Heart right ventricle (tissue), 16 donors: Measurements from ENCODE around the gene COL23A1. TPM values are rescaled to one million over a fixed set of nuclear protein-coding genes. Genes with fewer than 3 reads are reported as not detected.

Experiments
- ATAC-seq, 8 donors: fragments of 200-7000 bp; cut with Tn5 transposase; one replicate each; pipeline ENCODE4 v1.9.1; 2020; ENCODE audit warnings: mild to moderate bottlenecking in 8 of 8, moderate library complexity in 8 of 8, moderate number of reproducible peaks in 1 of 8
- DNase-seq, 2 donors: peaks; one replicate each; pipeline ENCODE4 v3.0.0-alpha.2; 2020
- H3K27ac ChIP-seq, 10 donors: fragments of 200-600 bp; sonication (generic) in 2 of 10; one replicate each; pipeline versions ENCODE4 v1.5.0 to v1.8.0; 2020 to 2022; ENCODE audit warnings: mild to moderate bottlenecking in 3 of 10
- H3K27me3 ChIP-seq, 7 donors: fragments of 200-600 bp; one replicate each; pipeline ENCODE4 v1.8.0; 2021 to 2022; ENCODE audit warnings: mild to moderate bottlenecking in 2 of 7
- H3K36me3 ChIP-seq, 9 donors: fragments of 200-600 bp; sonication (generic) in 1 of 9; one replicate each; pipeline versions ENCODE4 v1.5.0 to v1.8.0; 2020 to 2022; ENCODE audit warnings: mild to moderate bottlenecking in 2 of 9
- H3K4me1 ChIP-seq, 9 donors: fragments of 200-600 bp; sonication (generic) in 1 of 9; one replicate each; pipeline versions ENCODE4 v1.5.0 to v1.8.0; 2020 to 2022; ENCODE audit warnings: mild to moderate bottlenecking in 4 of 9
- H3K4me3 ChIP-seq, 10 donors: fragments of 200-600 bp; sonication (generic) in 2 of 10; one replicate each; pipeline versions ENCODE4 v1.5.0 to v1.8.0; 2020 to 2022; ENCODE audit warnings: mild to moderate bottlenecking in 7 of 10, moderate library complexity in 2 of 10
- H3K9me3 ChIP-seq, 11 donors: fragments of 200-600 bp in 10 of 11; sonication (generic) in 2 of 11; one replicate each; pipeline versions ENCODE4 v1.5.0 to v1.8.0; 2013 to 2022; ENCODE audit warnings: mild to moderate bottlenecking in 2 of 11, control low read depth in 1 of 11, moderate library complexity in 1 of 11
- WGBS, 2 donors: extraction: QIAGEN DNeasy Blood & Tissue Kit; methylation state at CpG; one replicate each; pipeline ENCODE4 v1.1.7; 2013; ENCODE audit warnings: inconsistent platforms in 1 of 2; 5-methylcytosine and 5-hydroxymethylcytosine counted together
- intact Hi-C, 10 donors: fragments of 100-400 bp; cut with DNase I; formaldehyde crosslinking; loops; one replicate each; pipeline versions ENCODE4 v1.11.1 to v1.14.2; 2022
- polyA plus RNA-seq, 2 donors: library from polyadenylated mRNA; stranded (reverse); fragments of 200-250 nt; gene quantifications; one replicate each; pipeline ENCODE4 v1.2.3, GENCODE V29; 2013
- total RNA-seq, 10 donors: library from RNA; stranded (reverse); fragmentation: NEBNext Ultra II Directional in 3 of 10; extraction: Animal tissue kit (Norgen Biotek cat#: 25700) in 3 of 10; gene quantifications; one replicate each; pipeline versions ENCODE4 v1.2.1 to v1.2.4, GENCODE V29; 2021 to 2023
- TF ChIP-seq, protein P1 (sequence below), 9 donors: fragments of 200-600 bp; sonication (generic) in 2 of 9; IDR thresholded peaks; one replicate each; pipeline versions ENCODE4 v1.5.0 to v1.8.0; 2021 to 2022; ENCODE audit warnings: antibody characterized with exemption in 9 of 9, mild to moderate bottlenecking in 5 of 9, moderate library complexity in 1 of 9
- donor health status: Arrhythmogenic right ventricular cardiomyopathy.
- donor health status: ischemic (EF 13 %, LVEDD 7.1; RV severe dilation, severe dysfunction).
- donor health status: healthy with polysubstance abuse.
- donor health status: DM: no; HTN: yes; CAD: no.
- donor health status: DM: no; HTN: no; CAD: no.
- donor health status: ischemic (EF 25% LVEDD 6.9; RV normal size, moderate dysfunction).
- donor health status: ischemic (EF 25% LVEDD 5.7; RV mildly dilated, moderate dysfunction).
- donor health status: healthy.
- donor health status: DM: yes; HTN: yes; CAD: no.
- donor health status: Ischemic cardiomyopathy.
- donor health status: ischemic (EF 35%, LVEDD 5.7; RV mildly dilated, moderate dysfunction).
- donor health status: nonischemic (EF 11% LVEDD 7.7; RV severe dilation, severe dysfunction).
- donor health status: DM: yes; HTN: yes; CAD: no.
- donor health status: PGD.
- donor health status: ischemic (EF 29% LVEDD 5.4; RV normal size, mild dysfunction).
- donor health status: nonischemic (EF 23%, LVEDD 6.1; RV moderate dilation, normal function).

COL23A1 gene
- total and polyA plus RNA-seq, 12 donors = 8.9 to 29.0 (median 16.2) TPM

DNA sequence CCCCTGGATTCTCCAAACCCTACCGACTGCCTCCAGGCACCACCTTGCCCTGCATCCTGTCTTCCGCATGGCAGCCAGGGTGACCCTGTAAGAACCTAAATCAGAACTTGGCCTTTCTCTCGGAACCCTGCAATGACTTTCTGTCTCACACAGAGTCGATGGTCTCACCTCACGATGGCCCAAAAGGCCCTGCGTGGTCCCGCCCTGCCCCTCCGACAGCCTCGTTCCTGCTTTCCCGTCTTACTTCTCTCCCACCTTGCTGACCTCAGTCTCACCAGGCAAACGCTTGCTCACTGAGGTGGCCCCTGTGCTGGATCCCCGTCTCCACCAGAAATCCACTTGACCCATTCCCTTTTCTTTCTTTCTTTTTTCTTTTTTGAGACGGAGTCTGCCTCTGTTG, 214.8 kb downstream of the COL23A1 start:
- DNase-seq (no peak), ATAC-seq (no peak)
- intact Hi-C loops = no loop called here
- TF ChIP-seq, protein P1, sequence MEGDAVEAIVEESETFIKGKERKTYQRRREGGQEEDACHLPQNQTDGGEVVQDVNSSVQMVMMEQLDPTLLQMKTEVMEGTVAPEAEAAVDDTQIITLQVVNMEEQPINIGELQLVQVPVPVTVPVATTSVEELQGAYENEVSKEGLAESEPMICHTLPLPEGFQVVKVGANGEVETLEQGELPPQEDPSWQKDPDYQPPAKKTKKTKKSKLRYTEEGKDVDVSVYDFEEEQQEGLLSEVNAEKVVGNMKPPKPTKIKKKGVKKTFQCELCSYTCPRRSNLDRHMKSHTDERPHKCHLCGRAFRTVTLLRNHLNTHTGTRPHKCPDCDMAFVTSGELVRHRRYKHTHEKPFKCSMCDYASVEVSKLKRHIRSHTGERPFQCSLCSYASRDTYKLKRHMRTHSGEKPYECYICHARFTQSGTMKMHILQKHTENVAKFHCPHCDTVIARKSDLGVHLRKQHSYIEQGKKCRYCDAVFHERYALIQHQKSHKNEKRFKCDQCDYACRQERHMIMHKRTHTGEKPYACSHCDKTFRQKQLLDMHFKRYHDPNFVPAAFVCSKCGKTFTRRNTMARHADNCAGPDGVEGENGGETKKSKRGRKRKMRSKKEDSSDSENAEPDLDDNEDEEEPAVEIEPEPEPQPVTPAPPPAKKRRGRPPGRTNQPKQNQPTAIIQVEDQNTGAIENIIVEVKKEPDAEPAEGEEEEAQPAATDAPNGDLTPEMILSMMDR (IDR thresholded peaks at IDR 0.05) = no peak
- H3K4me3 ChIP-seq = no peak overlapping the region
- H3K4me1 ChIP-seq = peaks cover 0 to 17% (median 0%) of the 10 kb centered on the region in 9 donors
- H3K36me3 ChIP-seq = no peaks in the 10 kb centered on the region
- no peak overlapping the region for H3K27ac ChIP-seq
- H3K27me3 ChIP-seq = peaks cover 0 to 17% (median 0%) of the 10 kb centered on the region in 7 donors
- WGBS, 2 donors = 93 to 95% methylated on average over 13 of the region's 13 CpGs
- H3K9me3 ChIP-seq = no peaks in the 10 kb centered on the region

DNA sequence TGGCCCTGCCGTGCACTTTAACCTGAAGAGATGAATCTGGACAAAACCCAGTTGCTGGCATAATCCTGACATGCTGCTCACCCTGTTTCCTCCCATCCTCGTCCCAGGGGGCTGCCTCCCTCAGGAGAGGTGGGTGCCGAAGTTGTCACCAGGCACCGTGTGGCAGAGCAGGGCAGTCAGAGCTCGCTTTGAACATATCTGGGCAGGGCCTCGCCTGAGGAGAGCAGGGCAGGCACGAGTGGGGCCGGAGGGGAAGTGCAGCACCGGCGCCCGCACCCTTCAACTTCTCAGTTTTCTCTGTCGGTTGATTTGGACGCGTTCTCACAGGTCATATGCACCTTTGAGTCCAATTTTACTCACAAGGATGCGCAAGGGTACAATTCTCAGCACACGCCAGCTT, 216.5 kb downstream of the COL23A1 start:
- intact Hi-C loops = no loop called here
- no peak for DNase-seq
- peaks cover 0 to 17% (median 0%) of the 10 kb centered on the region in 7 donors for H3K27me3 ChIP-seq

DNA sequence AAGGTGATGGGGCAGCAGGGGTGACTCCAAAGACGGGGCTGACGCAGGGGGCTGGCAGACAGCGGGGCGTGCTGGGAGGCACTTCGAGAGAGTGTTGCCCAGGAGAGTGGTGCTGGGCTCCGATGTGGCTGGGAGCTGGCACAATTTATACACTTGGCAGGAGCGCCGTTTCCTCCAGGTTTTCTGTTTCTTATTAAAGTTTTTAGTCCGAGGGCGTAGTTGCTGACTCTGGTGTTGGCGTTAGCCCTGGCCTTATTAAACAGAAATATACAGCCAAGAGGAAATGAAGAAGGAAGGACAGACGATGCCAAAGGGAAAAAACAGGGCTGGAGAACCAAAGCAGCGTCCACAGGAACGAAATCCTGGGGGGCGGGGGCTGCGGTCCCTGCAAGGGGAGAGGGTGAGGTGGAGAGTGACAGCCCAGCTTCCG, 218.0 kb downstream of the COL23A1 start:
- Histone ChIP-seq H3K9me3 (no peaks in the 10 kb centered on the region), H3K27ac (peak overlapping the region in 2 of 10 donors; percentile 34 to 58), H3K4me1 (peaks cover 0 to 17% (median 0%) of the 10 kb centered on the region in 9 donors), H3K27me3 (peaks cover 0 to 11% (median 0%) of the 10 kb centered on the region in 7 donors), H3K4me3 (peak overlapping the region in 1 of 10 donors; percentile 5), H3K36me3 (no peaks in the 10 kb centered on the region)
- no peak for DNase-seq
- intact Hi-C loops = no loop called here
- TF ChIP-seq, protein P1 (IDR thresholded peaks at IDR 0.05) = no peak
- 41 to 55% methylated on average over 17 of the region's 17 CpGs for WGBS, 2 donors
- ATAC-seq = peak in 4 of 8 donors; percentile 14 to 49 (median 28)

More for the DNA sequence above, 216.5 kb downstream of the COL23A1 start:
- Histone ChIP-seq H3K27ac (no peak overlapping the region), H3K9me3 (no peaks in the 10 kb centered on the region), H3K4me1 (peaks cover 0 to 17% (median 0%) of the 10 kb centered on the region in 9 donors), H3K4me3 (no peak overlapping the region), H3K36me3 (no peaks in the 10 kb centered on the region)
- TF ChIP-seq, protein P1 (IDR thresholded peaks at IDR 0.05) = no peak
- WGBS, 2 donors = 89 to 90% methylated on average over 16 of the region's 16 CpGs
- no peak for ATAC-seq

DNA sequence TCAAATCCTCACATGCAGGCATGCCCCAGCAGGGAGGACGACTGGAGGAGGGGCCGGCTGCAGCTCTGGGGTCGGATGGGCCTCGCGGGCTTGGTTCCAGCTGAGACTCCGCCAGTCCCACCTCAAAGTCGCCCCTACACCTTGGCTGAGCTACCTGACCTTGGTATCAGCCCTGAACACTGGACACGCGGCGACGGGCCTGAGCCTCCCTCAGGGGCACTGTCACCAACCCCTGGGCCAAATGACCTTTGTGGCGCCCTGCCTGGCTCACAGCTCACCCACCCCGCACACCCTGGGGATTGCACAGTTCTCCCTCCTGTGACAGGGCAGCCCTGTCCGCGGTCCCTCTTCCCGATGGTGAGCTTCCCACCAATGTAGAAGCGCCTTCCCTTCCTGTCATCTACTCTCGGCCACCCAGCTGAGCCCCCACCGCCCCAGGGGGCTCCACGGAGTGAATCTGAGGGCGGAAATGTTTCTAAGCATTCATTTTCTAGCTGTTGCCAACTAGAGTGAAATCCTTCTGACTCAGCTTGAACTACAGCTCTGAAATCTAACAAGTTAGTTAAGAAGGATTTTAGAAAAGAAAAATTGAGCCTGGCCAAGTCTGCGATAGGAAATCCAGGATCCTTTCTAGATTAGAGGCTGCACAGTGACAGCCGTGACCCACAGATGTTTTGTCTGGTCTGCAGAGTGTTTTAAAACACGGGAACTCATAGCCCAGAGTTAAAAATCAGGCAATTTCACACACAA, 218.7 kb downstream of the COL23A1 start:
- 56% methylated on average over 24 of the region's 24 CpGs for WGBS, 2 donors
- intact Hi-C loops = no loop called here

More for the DNA sequence above, 218.7 kb downstream of the COL23A1 start:
- ATAC-seq (peak in 6 of 8 donors; percentile 8 to 23 (median 17)), DNase-seq (no peak)
- peaks cover 0 to 11% (median 0%) of the 10 kb centered on the region in 7 donors for H3K27me3 ChIP-seq
- H3K4me1 ChIP-seq = peaks cover 0 to 17% (median 0%) of the 10 kb centered on the region in 9 donors
- H3K36me3 ChIP-seq = no peaks in the 10 kb centered on the region
- peak overlapping the region in 1 of 10 donors; percentile 5 for H3K4me3 ChIP-seq
- TF ChIP-seq, protein P1 (IDR thresholded peaks at IDR 0.05) = no peak
- H3K27ac ChIP-seq = peak overlapping the region in 2 of 10 donors; percentile 34 to 58
- no peaks in the 10 kb centered on the region for H3K9me3 ChIP-seq
